HepG2 (cell line): ENCODE data around the gene UBC. TPM values are rescaled to one million over a fixed set of nuclear protein-coding genes. Genes with fewer than 3 reads are reported as not detected.

Experiments used
- AKNA ChIP-seq: sonication (generic); formaldehyde crosslinking; IDR thresholded peaks from 2 replicates; pipeline ENCODE4 v1.4.0; 2020; ENCODE audit warnings: missing genetic modification reagents, borderline replicate concordance
- DMTF1 ChIP-seq: sonication (generic); formaldehyde crosslinking; IDR thresholded peaks from 2 replicates; pipeline ENCODE4 v1.4.0; 2020; ENCODE audit warnings: mild to moderate bottlenecking, missing genetic modification reagents
- LCORL ChIP-seq, 2 experiments: fragments of 450-650 bp in 1 of 2; sonication (generic) in 1 of 2; formaldehyde crosslinking in 1 of 2; IDR thresholded peaks; 2 replicates each; pipeline versions ENCODE4 v1.5.0 to v1.6.1; 2017 to 2020; ENCODE audit warnings: antibody characterized with exemption in 1 of 2, missing genetic modification reagents in 1 of 2
- MIER2 ChIP-seq: IDR thresholded peaks from 2 replicates; pipeline ENCODE4 v1.6.1; 2016; ENCODE audit warnings: missing biosample characterization, missing genetic modification reagents
- POLR2G ChIP-seq: fragments of 200-400 bp; formaldehyde crosslinking; IDR thresholded peaks from 2 replicates; pipeline ENCODE4 v1.6.1; 2018; ENCODE audit warnings: mild to moderate bottlenecking, low read depth, low read length, moderate library complexity
- SMYD3 ChIP-seq: sonication (generic); formaldehyde crosslinking; IDR thresholded peaks from 2 replicates; pipeline ENCODE4 v1.8.1; 2023; ENCODE audit warnings: mild to moderate bottlenecking, missing genetic modification reagents
- USF2 ChIP-seq, 2 experiments: sonication (generic) in 1 of 2; formaldehyde crosslinking in 1 of 2; IDR thresholded peaks; 2 replicates each; pipeline versions ENCODE4 v1.5.1 to v1.6.1; 2011 to 2020; ENCODE audit warnings: borderline replicate concordance in 1 of 2, low read depth in 1 of 2, low read length in 1 of 2, mild to moderate bottlenecking in 1 of 2, missing genetic modification reagents in 1 of 2, moderate library complexity in 1 of 2
- ZHX1 ChIP-seq: sonication (generic); formaldehyde crosslinking; IDR thresholded peaks from 2 replicates; pipeline ENCODE4 v1.8.1; 2022; ENCODE audit warnings: low read depth, mild to moderate bottlenecking, missing genetic modification reagents
- ZNF576 ChIP-seq: sonication (generic); formaldehyde crosslinking; IDR thresholded peaks from 2 replicates; pipeline ENCODE4 v1.4.0; 2020; ENCODE audit warnings: mild to moderate bottlenecking, missing genetic modification reagents
- ZNF619 ChIP-seq: sonication (generic); formaldehyde crosslinking; IDR thresholded peaks from 2 replicates; pipeline ENCODE4 v1.4.0; 2020; ENCODE audit warnings: mild to moderate bottlenecking, missing genetic modification reagents
- ZNF713 ChIP-seq: sonication (generic); formaldehyde crosslinking; IDR thresholded peaks from 2 replicates; pipeline ENCODE4 v1.4.0; 2020; ENCODE audit warnings: mild to moderate bottlenecking, missing genetic modification reagents
- polyA plus RNA-seq, 8 experiments: library from polyadenylated mRNA; depleted of rRNA in 3 of 8; stranded (reverse) in 7 of 8; unstranded in 1 of 8; fragments of >200 nt; fragmentation: Illumina TruSeq in 4 of 8; extraction: Trizol in 4 of 8; gene quantifications; 2 replicates each; pipeline versions ENCODE4 v1.2.1 to v1.2.3, GENCODE V29; 2011 to 2016; ENCODE audit warnings: low read depth in 4 of 8, missing spikeins in 1 of 8, mixed read lengths in 1 of 8; ENCODE audit not compliant: insufficient read depth in 1 of 8
- total RNA-seq, 5 experiments: library from RNA; depleted of rRNA; stranded (reverse); fragments of >200 nt; fragmentation: Illumina TruSeq; extraction: Trizol; gene quantifications; 2 replicates each; pipeline ENCODE4 v1.2.3, GENCODE V29; 2016; ENCODE audit warnings: low read depth in 1 of 5

Gene UBC
- total and polyA plus RNA-seq, 2 of the 13 experiments (the other 11 are each of a cell fraction or from before 2014, with no cell fraction given), result 805 to 1,432 TPM

GRCh38 chr12:124863416-124864325 lies 50.8 kb downstream of the UBC start, which contains the start of gene SCARB1 (continued):
- TF ChIP-seq DMTF1, result no peak
- no peak for TF ChIP-seq ZNF576 (CRISPR knock-in tag)
- peak; percentile 85 for TF ChIP-seq POLR2G
- TF ChIP-seq AKNA, result no peak
- 0 out of 2 replicates have a peak, but pooled peaks have one; percentile 46 for TF ChIP-seq MIER2
- TF ChIP-seq USF2 (IDR thresholded peaks at IDR 0.05; ENCODE audit: low read depth, low read length), result no peak
- TF ChIP-seq USF2 (CRISPR knock-in tag; IDR thresholded peaks at IDR 0.05; ENCODE audit: borderline replicate concordance), result no peak
- no peak; the same call in none of the 2 replicates for TF ChIP-seq ZNF619 (CRISPR knock-in tag)
- peak; percentile 78; the same call in 1 of the 2 replicates for TF ChIP-seq ZNF713 (CRISPR knock-in tag)
- peak; percentile 92 for TF ChIP-seq ZHX1 (CRISPR knock-in tag)
- no peak for TF ChIP-seq SMYD3 (CRISPR knock-in tag)
- TF ChIP-seq LCORL (IDR thresholded peaks at IDR 0.05), result no peak
- peak; percentile 70; the same call in 1 of the 2 replicates for TF ChIP-seq LCORL (CRISPR knock-in tag; IDR thresholded peaks at IDR 0.05)
